Small intestine (tissue), 7 donors: ENCODE data around the gene RFT1. TPM values are rescaled to one million over a fixed set of nuclear protein-coding genes. Genes with fewer than 3 reads are reported as not detected.
A peak's percentile ranks its signal among the peaks of the same experiment; 100 is the strongest.

ENCODE experiments used
- DNase-seq, 2 donors: peaks; one replicate each; pipeline versions ENCODE4 v3.0.0 to v3.0.0-alpha.2; 2013
- FAIRE-seq: peaks from 2 replicates; lab custom pipeline; 2012; peaks lifted over from hg19 to GRCh38; lab: Jason Lieb, UNC
- H3K27ac ChIP-seq, 3 donors: one replicate each; pipeline ENCODE4 v1.5.1; 2013; ENCODE audit warnings: low read length in 2 of 3, mild to moderate bottlenecking in 2 of 3, control low read depth in 1 of 3, inconsistent platforms in 1 of 3, low read depth in 1 of 3, moderate library complexity in 1 of 3
- H3K27me3 ChIP-seq, 3 donors: one replicate each; pipeline ENCODE4 v1.6.1; 2013; ENCODE audit warnings: low read length in 3 of 3, inconsistent platforms in 1 of 3; ENCODE audit not compliant: control insufficient read depth in 3 of 3, insufficient read depth in 3 of 3
- H3K36me3 ChIP-seq, 3 donors: one replicate each; pipeline ENCODE4 v1.6.1; 2013; ENCODE audit warnings: low read length in 3 of 3, inconsistent platforms in 1 of 3, low read depth in 1 of 3, mild to moderate bottlenecking in 1 of 3, moderate library complexity in 1 of 3; ENCODE audit not compliant: control insufficient read depth in 3 of 3, insufficient read depth in 2 of 3
- H3K4me1 ChIP-seq, 3 donors: one replicate each; pipeline ENCODE4 v1.6.1; 2013; ENCODE audit warnings: low read length in 2 of 3, inconsistent platforms in 1 of 3, low read depth in 1 of 3, mild to moderate bottlenecking in 1 of 3, moderate library complexity in 1 of 3; ENCODE audit not compliant: control insufficient read depth in 3 of 3, insufficient read depth in 2 of 3
- H3K4me3 ChIP-seq, 3 donors: one replicate each; pipeline ENCODE4 v1.5.1; 2013; ENCODE audit warnings: low read length in 3 of 3, control low read depth in 1 of 3, inconsistent platforms in 1 of 3, low read depth in 1 of 3, mild to moderate bottlenecking in 1 of 3, moderate library complexity in 1 of 3
- H3K9me3 ChIP-seq, 2 donors: one replicate each; pipeline ENCODE4 v1.6.1; 2013; ENCODE audit warnings: low read depth in 1 of 2, low read length in 1 of 2; ENCODE audit not compliant: control insufficient read depth in 2 of 2, insufficient read depth in 1 of 2
- WGBS, 3 donors: extraction: QIAGEN DNeasy Blood & Tissue Kit; methylation state at CpG; one replicate each; pipeline ENCODE4 v1.1.7; 2013; 5-methylcytosine and 5-hydroxymethylcytosine counted together
- polyA plus RNA-seq, 4 donors: library from polyadenylated mRNA; stranded (reverse) in 3 of 4; unstranded in 1 of 4; fragments of 200-250 nt in 3 of 4; fragments of 120-200 nt in 1 of 4; gene quantifications; one replicate each; pipeline versions ENCODE4 v1.2.1 to v1.2.3, GENCODE V29; 2013
- donor health status: healthy with polysubstance abuse.
- donor health status: control.
- donor health status: control.
- donor health status: Bipolar disorder and iron deficiency.
- donor health status: healthy.

RFT1 gene
- polyA plus RNA-seq, 4 donors = 1.3 to 21.4 (median 9.6) TPM

DNA sequence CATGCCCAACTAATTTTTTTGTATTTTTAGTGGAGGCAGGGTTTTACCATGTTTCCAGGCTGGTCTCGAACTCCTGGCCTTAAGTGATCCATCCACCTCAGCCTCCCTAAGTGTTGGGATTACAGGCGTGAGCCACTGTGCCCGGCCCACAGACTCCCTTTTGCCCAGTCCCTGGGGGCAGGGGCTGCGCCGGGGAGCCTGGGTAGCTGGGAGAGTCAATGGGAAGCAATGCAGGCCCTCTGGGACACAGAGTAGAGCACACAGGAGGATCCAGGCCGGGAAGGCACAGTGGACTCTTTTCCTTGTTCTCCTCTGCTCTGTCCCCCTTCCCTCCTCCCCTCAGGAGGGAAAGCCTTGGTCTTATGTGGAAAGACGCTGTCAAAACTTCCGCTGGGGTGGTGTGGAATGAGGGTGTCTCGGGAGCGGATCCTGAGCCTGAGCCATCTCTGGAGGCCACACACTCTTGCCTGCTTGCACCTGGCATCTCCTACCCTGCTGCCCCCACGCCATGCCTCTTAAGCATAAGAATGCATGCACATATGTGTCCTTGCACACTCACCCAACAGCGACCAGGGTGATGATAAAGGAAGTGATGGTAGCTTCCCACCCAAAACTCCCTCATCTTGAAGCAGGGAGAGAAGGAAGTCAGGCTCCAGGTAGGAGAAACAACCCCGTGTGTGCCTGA is 18.9 kb upstream of the RFT1 start:
- H3K9me3 ChIP-seq = no peaks in the 10 kb centered on the region
- H3K4me1 ChIP-seq = peaks cover 4 to 56% (median 20%) of the 10 kb centered on the region in 3 donors
- no peaks in the 10 kb centered on the region for H3K27me3 ChIP-seq
- FAIRE-seq (no peak), DNase-seq (no peak)
- no peak overlapping the region for H3K27ac ChIP-seq
- H3K36me3 ChIP-seq = no peaks in the 10 kb centered on the region
- H3K4me3 ChIP-seq = no peak overlapping the region
- 88 to 93% (median 91%) methylated on average over 13 of the region's 13 CpGs for WGBS, 3 donors

DNA sequence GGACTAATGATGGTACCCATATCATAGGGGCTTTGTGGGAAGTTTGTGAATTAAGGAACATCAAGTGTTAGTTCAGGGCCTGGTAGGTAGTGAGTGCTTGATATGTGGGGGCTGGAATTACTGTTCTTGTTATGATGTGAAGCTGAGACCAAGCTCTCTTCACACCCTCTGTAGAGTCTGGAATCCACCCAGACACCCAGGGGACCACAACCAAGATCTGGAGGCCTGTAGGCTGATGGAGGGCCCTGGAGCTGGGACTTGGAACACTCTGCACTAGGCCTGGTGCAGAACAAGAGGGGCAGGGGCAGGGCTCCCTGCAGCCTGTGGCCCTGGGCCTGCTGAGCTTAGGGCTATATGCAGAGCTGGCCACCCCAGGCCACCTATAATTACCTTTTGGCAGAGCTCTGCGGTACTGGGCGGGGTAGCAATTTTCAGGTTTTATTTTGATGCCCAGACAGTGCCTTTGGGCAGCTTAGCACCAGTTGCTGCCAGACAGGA is 17.7 kb upstream of the RFT1 start:
- 45 to 82% (median 50%) methylated on average over 2 of the region's 2 CpGs for whole genome bisulfite sequencing, 3 donors
- no peaks in the 10 kb centered on the region for H3K9me3 ChIP-seq
- DNase-seq = no peak

DNA sequence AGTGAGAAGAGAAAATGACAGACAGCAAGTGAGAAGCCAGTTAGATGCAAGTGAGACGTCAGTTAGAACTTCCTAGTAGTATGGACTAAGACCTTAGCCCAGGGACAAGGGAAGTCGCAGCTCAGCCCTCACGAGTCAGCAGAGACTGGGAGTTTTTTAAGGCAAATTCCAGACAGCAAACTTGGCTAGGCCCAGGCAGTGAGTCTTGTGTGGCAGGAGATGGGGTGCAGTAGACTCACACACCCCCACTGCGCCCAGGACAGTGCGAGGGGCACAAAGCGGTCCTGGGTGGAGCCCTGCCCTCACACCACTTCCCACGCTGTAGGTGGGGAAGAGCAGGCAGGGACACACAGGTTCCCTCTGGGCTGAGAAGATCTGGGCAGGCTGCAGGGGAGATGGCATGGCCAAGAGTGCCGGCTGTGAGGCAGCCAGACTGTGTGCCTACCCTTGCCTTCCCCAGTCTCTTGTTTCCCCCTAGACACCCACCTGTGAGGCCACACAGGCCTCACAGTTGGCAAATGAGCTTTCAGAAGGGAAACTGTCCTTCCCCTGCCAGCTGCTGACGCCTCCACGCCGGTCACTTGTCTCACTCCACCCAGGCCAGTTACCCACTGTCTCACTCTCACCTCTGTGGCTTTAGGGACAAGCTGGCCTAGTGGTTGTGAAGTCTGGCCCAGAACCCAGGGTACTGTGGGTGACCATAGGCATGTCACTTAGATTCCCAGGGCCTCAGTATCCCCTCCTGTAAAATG is 17.1 kb upstream of the RFT1 start:
- no peak overlapping the region for H3K4me3 ChIP-seq
- no peaks in the 10 kb centered on the region for H3K27me3 ChIP-seq
- H3K27ac ChIP-seq = peak overlapping the region in 2 of 3 donors; percentile 19 to 53
- no peak for DNase-seq
- no peaks in the 10 kb centered on the region for H3K9me3 ChIP-seq
- no peaks in the 10 kb centered on the region for H3K36me3 ChIP-seq
- WGBS, 3 donors = 65 to 78% (median 73%) methylated on average over 11 of the region's 11 CpGs
- FAIRE-seq = no peak
- peaks cover 4 to 43% (median 17%) of the 10 kb centered on the region in 3 donors for H3K4me1 ChIP-seq

More for the DNA sequence above, 17.7 kb upstream of the RFT1 start:
- Histone ChIP-seq H3K36me3 (no peaks in the 10 kb centered on the region), H3K4me3 (no peak overlapping the region), H3K27me3 (no peaks in the 10 kb centered on the region), H3K4me1 (peaks cover 4 to 47% (median 17%) of the 10 kb centered on the region in 3 donors), H3K27ac (no peak overlapping the region)
- no peak for FAIRE-seq

DNA sequence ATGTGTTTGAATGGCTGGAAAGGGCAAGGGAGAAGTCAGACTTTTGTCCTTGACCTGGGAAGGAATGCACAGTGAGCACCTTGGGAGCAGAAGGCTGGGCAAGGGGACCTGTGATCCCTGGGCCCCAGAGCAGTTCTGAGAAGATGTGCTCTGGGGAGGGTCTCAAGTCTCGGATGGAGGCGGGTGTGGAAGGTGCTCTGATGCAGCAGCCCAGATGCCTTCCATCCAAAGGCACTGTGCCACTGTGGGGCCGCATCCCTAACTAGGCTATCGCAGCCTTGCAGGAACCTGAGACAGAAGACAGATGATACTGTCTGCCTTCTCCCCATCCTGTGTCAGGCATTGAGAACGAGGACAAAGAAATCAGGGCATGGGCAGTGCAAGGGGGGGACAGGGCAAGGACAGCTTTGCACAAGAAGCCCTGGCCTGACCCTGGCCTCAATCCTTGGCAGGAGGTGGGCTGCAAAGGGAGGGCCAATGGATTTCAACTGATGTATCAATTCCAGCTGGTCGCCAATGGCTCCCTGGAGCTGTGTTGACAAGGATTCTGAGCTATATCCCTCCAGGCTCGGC is 16.2 kb upstream of the RFT1 start:
- Histone ChIP-seq H3K27me3 (no peaks in the 10 kb centered on the region), H3K27ac (peak overlapping the region; percentile 2 to 77 (median 46)), H3K9me3 (no peaks in the 10 kb centered on the region), H3K4me3 (no peak overlapping the region), H3K4me1 (peaks cover 4 to 40% (median 17%) of the 10 kb centered on the region in 3 donors), H3K36me3 (no peaks in the 10 kb centered on the region)
- FAIRE-seq = no peak
- WGBS, 3 donors = 83 to 92% (median 83%) methylated on average over 7 of the region's 7 CpGs
- no peak for DNase-seq

DNA sequence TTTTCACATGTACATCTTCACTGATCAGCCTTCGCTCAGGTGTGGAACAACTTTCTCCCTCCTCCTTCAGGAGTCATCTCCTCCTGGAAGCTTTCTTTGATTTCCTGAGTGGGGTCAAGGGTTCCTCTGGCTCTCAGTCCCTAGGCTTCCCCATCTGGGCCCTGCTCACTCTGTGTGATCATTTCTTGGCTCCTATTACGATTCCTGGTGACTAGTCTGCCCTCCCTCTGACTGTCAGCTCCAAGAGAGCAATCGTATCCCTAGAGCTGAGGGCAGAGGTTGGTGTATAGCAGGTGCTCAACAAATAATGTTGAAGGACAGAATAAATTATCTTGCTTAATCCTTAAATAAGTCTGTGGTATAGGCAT is 15.5 kb upstream of the RFT1 start:
- Histone ChIP-seq H3K27ac (peak overlapping the region; percentile 39 to 77 (median 77)), H3K27me3 (no peaks in the 10 kb centered on the region), H3K4me3 (no peak overlapping the region), H3K4me1 (peaks cover 4 to 36% (median 17%) of the 10 kb centered on the region in 3 donors), H3K9me3 (no peaks in the 10 kb centered on the region), H3K36me3 (no peaks in the 10 kb centered on the region)
- 12 to 49% (median 24%) methylated on average over 3 of the region's 3 CpGs for WGBS, 3 donors
- FAIRE-seq (no peak), DNase-seq (peak in 1 of 2 donors; percentile 80)

DNA sequence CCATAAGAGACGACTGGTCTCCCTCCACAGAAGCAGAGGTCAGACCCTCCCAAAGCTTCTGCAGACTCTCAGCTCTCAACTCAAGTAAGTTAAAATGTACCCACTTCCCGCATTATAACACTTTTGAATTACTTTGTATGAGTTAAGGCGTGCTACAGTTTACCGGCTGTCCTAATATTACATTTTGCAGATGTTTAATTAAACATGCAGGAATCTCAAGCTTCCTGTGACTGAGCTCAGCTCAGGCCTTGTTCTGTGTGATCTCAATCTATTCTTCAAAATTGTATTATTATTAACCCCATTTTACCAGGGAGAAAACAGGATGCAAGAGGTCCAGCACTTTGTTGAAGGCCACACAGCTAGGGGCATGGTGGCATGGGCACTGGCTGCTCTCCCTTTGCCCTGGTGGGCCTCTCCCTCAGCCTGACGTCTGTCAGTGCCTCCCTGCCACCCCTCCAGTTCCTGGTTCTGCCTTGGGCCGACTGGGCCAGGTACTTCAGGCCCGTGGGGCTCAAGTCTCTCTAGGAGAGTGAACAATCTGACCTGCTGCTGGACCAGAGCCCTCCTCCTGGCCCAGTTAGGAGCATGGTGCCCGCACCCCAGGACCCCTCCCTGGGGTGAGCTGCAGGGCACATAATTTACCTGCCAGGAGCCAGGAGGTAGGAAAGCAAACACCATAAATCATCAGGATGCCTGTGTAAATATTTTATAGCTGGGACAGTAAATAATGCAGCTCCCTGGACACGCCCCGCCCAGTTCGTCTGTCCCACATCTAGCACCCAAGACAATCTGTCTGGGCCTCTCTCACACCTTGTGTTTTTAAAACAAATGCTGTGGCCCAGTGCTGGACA is 14.9 kb upstream of the RFT1 start:
- FAIRE-seq (no peak), DNase-seq (peak; percentile 62 to 83)
- H3K9me3 ChIP-seq = no peaks in the 10 kb centered on the region
- peak overlapping the region; percentile 39 to 77 (median 77) for H3K27ac ChIP-seq
- no peaks in the 10 kb centered on the region for H3K27me3 ChIP-seq
- peaks cover 4 to 35% (median 12%) of the 10 kb centered on the region in 3 donors for H3K4me1 ChIP-seq
- no peak overlapping the region for H3K4me3 ChIP-seq
- no peaks in the 10 kb centered on the region for H3K36me3 ChIP-seq
- 36 to 60% (median 47%) methylated on average over 11 of the region's 11 CpGs for WGBS, 3 donors

DNA sequence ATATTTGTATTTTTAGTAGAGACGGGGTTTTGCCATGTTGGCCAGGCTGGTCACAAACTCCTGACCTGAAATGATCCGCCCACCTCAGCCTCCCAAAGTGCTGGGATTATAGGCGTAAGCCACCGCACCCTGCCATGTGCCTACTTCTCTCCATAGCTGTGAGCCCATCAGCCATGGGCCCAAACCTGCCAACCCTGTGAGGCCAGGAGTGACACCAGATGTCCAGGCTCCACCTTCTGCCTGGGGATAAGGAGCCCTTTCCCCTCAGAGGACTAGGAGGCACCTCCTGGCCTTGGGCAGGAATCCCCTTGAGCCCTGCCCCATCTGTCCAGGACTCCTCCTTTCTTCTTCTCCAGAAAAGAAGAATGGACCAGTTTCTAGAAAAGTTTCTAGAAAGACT is 14.2 kb upstream of the RFT1 start:
- H3K9me3 ChIP-seq = no peaks in the 10 kb centered on the region
- FAIRE-seq = no peak
- H3K27me3 ChIP-seq = no peaks in the 10 kb centered on the region
- H3K27ac ChIP-seq = no peak overlapping the region
- H3K4me3 ChIP-seq = no peak overlapping the region
- H3K36me3 ChIP-seq = no peaks in the 10 kb centered on the region
- peaks cover 0 to 30% (median 9%) of the 10 kb centered on the region in 3 donors for H3K4me1 ChIP-seq
- 82 to 90% (median 88%) methylated on average over 4 of the region's 4 CpGs for WGBS, 3 donors
- no peak for DNase-seq

DNA sequence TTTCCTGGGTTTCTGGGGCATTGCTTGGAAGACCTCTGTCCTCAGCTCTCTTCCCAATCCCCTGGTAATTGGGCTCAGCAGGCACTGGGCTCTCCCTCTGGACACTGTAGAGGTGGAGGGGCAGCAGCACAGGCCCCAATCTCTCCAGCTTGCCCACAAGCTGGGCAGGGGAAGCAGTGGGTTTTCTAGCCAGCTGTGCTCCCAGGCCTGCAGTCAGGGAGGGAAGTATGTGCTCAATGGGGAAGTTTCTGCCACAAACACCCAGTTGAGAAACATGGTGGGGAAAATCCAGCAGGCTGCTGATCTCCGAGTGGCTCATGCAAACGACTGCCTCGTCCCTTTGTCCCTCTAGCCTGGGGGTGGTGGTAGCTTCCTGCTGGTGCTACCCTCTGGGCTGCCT is 12.8 kb upstream of the RFT1 start:
- no peak for DNase-seq
- no peak for FAIRE-seq
- H3K4me1 ChIP-seq = peaks cover 0 to 23% (median 9%) of the 10 kb centered on the region in 3 donors
- no peak overlapping the region for H3K4me3 ChIP-seq
- H3K36me3 ChIP-seq = no peaks in the 10 kb centered on the region
- WGBS, 3 donors = 63 to 91% (median 80%) methylated on average over 3 of the region's 3 CpGs
- H3K27ac ChIP-seq = no peak overlapping the region
- no peaks in the 10 kb centered on the region for H3K9me3 ChIP-seq
- H3K27me3 ChIP-seq = no peaks in the 10 kb centered on the region
